ENCODE measurements around the gene DNAJB5.

Gene DNAJB5

DNA sequence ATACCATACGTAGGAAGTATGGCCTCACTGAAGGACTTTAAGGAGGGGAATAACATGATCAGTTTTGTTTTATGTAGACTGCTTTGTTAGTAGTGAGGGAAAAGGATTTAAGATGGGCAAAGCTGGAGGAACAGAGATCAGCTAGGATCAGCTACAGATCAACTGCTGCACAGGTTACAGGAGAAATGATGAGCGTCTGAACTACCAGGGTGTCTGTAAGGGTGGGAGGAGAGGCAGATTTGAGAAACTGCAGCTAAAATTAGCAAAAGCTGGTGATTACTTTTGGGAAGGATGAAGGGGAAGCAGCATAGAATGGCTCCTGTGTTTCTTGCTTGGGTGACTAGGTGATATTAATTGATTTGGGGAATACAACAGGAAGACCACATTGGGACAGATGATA, 43.6 kb downstream of the DNAJB5 start:
- TF ChIP-seq ELF4 (IDR thresholded peaks at IDR 0.05), result no peak
- no peak for TF ChIP-seq FOXA1 (IDR thresholded peaks at IDR 0.05)
- no peak for TF ChIP-seq SUZ12 (IDR thresholded peaks at IDR 0.05)
- TF ChIP-seq ZNF384 (IDR thresholded peaks at IDR 0.05), result no peak
- TF ChIP-seq CTBP1 (IDR thresholded peaks at IDR 0.05; ENCODE audit: borderline replicate concordance), result no peak
- no peak for TF ChIP-seq LEF1 (IDR thresholded peaks at IDR 0.05; ENCODE audit: borderline replicate concordance)
- TF ChIP-seq PKNOX1 (IDR thresholded peaks at IDR 0.05), result no peak
- TF ChIP-seq BHLHE40 (IDR thresholded peaks at IDR 0.05; ENCODE audit: borderline replicate concordance), result no peak
- TF ChIP-seq NFRKB (IDR thresholded peaks at IDR 0.05), result no peak
- POLR2A ChIA-PET, result no interaction called here
- DNase-seq (ENCODE audit: extremely low spot score), result no peak
- CTCF ChIA-PET, result interaction anchor here (0.6 kb wide), 1 partner anchor 60 kb away, joined by 4 read pairs; no protein-coding TSS in a partner anchor

DNA sequence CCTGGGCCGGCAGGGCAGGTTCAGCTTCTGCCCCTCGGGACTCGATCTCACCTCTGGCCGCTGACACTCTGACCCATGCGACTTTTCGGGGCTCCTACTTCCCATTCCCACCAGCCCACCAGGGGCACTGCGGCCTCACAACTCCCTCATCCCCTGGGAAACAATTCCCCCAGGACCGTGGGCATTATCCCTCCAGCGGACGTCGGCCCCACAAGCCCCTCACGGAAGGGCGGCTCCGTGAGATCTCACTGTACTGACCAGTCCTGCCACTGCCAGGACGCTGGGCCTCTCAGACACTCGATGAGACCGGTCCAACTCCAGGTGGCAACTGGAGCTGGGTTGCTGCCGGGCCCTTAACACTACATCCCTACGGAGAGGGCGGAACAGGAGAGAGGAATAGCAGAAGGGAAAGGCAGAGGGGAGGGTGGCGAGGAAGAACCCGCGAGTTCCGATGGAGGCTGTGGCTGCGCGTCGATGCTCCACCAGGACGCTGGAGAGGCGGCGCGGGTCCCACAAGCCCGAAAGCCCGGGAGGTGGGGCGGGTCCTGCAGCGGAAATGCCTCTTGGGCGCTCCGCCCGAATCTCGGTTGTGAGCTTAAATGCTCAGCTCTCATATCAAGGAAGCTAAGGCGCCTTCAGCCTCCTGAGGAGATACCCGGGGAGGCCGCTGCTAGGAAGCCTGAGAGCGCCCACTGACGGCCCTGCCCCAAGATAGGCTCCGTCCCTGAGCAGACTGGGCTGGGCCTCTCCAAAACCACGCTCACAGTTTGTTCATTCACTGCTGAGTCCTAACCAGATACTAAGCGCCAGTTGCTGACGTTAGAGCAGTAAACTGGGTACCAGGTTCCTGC, 46.5 kb downstream of the DNAJB5 start:
- no peak for DNase-seq (ENCODE audit: extremely low spot score)
- TF ChIP-seq SP1 (IDR thresholded peaks at IDR 0.05) (no peak), TARDBP (IDR thresholded peaks at IDR 0.05) (no peak), ELF4 (IDR thresholded peaks at IDR 0.05) (no peak), NFRKB (IDR thresholded peaks at IDR 0.05) (no peak), HDGF (IDR thresholded peaks at IDR 0.05; ENCODE audit: borderline replicate concordance) (no peak), SUZ12 (IDR thresholded peaks at IDR 0.05) (no peak), FOXK2 (IDR thresholded peaks at IDR 0.05) (no peak), BHLHE40 (IDR thresholded peaks at IDR 0.05; ENCODE audit: borderline replicate concordance) (no peak), ARNT (IDR thresholded peaks at IDR 0.05) (no peak), L3MBTL2 (conservative IDR thresholded peaks at IDR 0.05) (no peak), LEF1 (IDR thresholded peaks at IDR 0.05; ENCODE audit: borderline replicate concordance) (no peak), CTBP1 (IDR thresholded peaks at IDR 0.05; ENCODE audit: borderline replicate concordance) (no peak), FOXM1 (IDR thresholded peaks at IDR 0.05; ENCODE audit: borderline replicate concordance) (no peak), PKNOX1 (IDR thresholded peaks at IDR 0.05) (no peak), ZNF384 (IDR thresholded peaks at IDR 0.05) (no peak), FOXA1 (IDR thresholded peaks at IDR 0.05) (no peak)
- ChIA-PET POLR2A (no interaction called here), CTCF (no interaction called here)

DNA sequence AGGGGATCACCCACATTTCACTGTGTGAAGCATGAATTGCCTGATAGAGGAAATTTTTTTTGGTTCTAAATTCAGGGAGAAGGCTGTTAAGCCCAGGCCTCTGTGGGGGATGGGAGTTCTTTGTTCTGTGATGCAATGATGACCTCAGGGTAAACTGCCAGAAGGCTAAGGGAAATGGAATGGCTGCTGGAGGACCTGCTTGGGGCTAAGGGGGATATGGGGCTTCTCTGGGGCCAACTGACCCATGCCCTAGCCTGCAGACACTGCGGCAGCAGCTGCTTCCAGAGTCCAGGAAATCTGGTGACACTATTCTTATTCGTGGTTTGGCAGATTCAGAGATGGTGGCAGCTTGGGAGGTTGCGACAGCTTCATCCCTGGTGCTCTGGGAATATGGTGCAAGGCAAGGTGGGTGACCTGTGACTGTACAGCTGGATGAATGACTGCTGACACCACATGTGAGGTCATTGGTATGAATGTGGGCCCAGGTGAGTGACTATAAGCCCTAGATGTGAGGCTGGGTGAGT, 52.6 kb downstream of the DNAJB5 start:
- CTCF ChIA-PET, result interaction anchor here (0.5 to 1.0 kb wide), 3 partner anchors 9 to 217 kb away, joined by 3 to 5 read pairs (median 5); partner anchors contain the start of gene FANCG
- TF ChIP-seq ELF4 (IDR thresholded peaks at IDR 0.05) (no peak), FOXA1 (IDR thresholded peaks at IDR 0.05) (no peak), BHLHE40 (IDR thresholded peaks at IDR 0.05; ENCODE audit: borderline replicate concordance) (no peak), NFRKB (IDR thresholded peaks at IDR 0.05) (no peak), ARNT (IDR thresholded peaks at IDR 0.05) (no peak), ZNF384 (IDR thresholded peaks at IDR 0.05) (no peak), TARDBP (IDR thresholded peaks at IDR 0.05) (no peak), LEF1 (IDR thresholded peaks at IDR 0.05; ENCODE audit: borderline replicate concordance) (no peak), SP1 (IDR thresholded peaks at IDR 0.05) (no peak), L3MBTL2 (conservative IDR thresholded peaks at IDR 0.05) (no peak), PKNOX1 (IDR thresholded peaks at IDR 0.05) (no peak), FOXM1 (IDR thresholded peaks at IDR 0.05; ENCODE audit: borderline replicate concordance) (no peak), CTBP1 (IDR thresholded peaks at IDR 0.05; ENCODE audit: borderline replicate concordance) (no peak), FOXK2 (IDR thresholded peaks at IDR 0.05) (no peak), HDGF (IDR thresholded peaks at IDR 0.05; ENCODE audit: borderline replicate concordance) (no peak)
- POLR2A ChIA-PET, result no interaction called here
- no peak for DNase-seq (ENCODE audit: extremely low spot score)

- POLR2A ChIA-PET, result no interaction called here
- no peak for DNase-seq (ENCODE audit: extremely low spot score)
- TF ChIP-seq SP1 (IDR thresholded peaks at IDR 0.05), result no peak
- TF ChIP-seq ZNF384 (IDR thresholded peaks at IDR 0.05), result no peak
- TF ChIP-seq L3MBTL2 (conservative IDR thresholded peaks at IDR 0.05), result no peak
- no peak for TF ChIP-seq ARNT (IDR thresholded peaks at IDR 0.05)
- TF ChIP-seq LEF1 (IDR thresholded peaks at IDR 0.05; ENCODE audit: borderline replicate concordance), result no peak
- TF ChIP-seq CTBP1 (IDR thresholded peaks at IDR 0.05; ENCODE audit: borderline replicate concordance), result no peak
- TF ChIP-seq ELF4 (IDR thresholded peaks at IDR 0.05), result no peak
- TF ChIP-seq SUZ12 (IDR thresholded peaks at IDR 0.05), result no peak
- no peak for TF ChIP-seq FOXK2 (IDR thresholded peaks at IDR 0.05)
- TF ChIP-seq HDGF (IDR thresholded peaks at IDR 0.05; ENCODE audit: borderline replicate concordance), result no peak
- no peak for TF ChIP-seq NFRKB (IDR thresholded peaks at IDR 0.05)
- no peak for TF ChIP-seq FOXA1 (IDR thresholded peaks at IDR 0.05)
- CTCF ChIA-PET, result interaction anchor here (1.0 kb wide), 1 partner anchor 8 kb away, joined by 5 read pairs; no protein-coding TSS in a partner anchor
Observed at GRCh38 chr9:35042891-35043545, 53.5 kb downstream of the DNAJB5 start.

- CTCF ChIA-PET, result no interaction called here
- POLR2A ChIA-PET, result interaction anchor here (1.4 kb wide), 1 partner anchor 28 kb away, joined by 4 read pairs; the partner anchor contains the start of gene VCP
- DNase-seq (ENCODE audit: extremely low spot score), result no peak
- TF ChIP-seq LEF1 (IDR thresholded peaks at IDR 0.05; ENCODE audit: borderline replicate concordance), result no peak
- no peak for TF ChIP-seq PKNOX1 (IDR thresholded peaks at IDR 0.05)
- no peak for TF ChIP-seq FOXK2 (IDR thresholded peaks at IDR 0.05)
- TF ChIP-seq SP1 (IDR thresholded peaks at IDR 0.05), result no peak
- no peak for TF ChIP-seq HDGF (IDR thresholded peaks at IDR 0.05; ENCODE audit: borderline replicate concordance)
- TF ChIP-seq CTBP1 (IDR thresholded peaks at IDR 0.05; ENCODE audit: borderline replicate concordance), result no peak
- no peak for TF ChIP-seq L3MBTL2 (conservative IDR thresholded peaks at IDR 0.05)
- TF ChIP-seq FOXA1 (IDR thresholded peaks at IDR 0.05), result no peak
- TF ChIP-seq ZNF384 (IDR thresholded peaks at IDR 0.05), result no peak
- no peak for TF ChIP-seq ELF4 (IDR thresholded peaks at IDR 0.05)
- TF ChIP-seq FOXM1 (IDR thresholded peaks at IDR 0.05; ENCODE audit: borderline replicate concordance), result no peak
- TF ChIP-seq BHLHE40 (IDR thresholded peaks at IDR 0.05; ENCODE audit: borderline replicate concordance), result no peak
- TF ChIP-seq ARNT (IDR thresholded peaks at IDR 0.05), result no peak
- TF ChIP-seq NFRKB (IDR thresholded peaks at IDR 0.05), result no peak
- TF ChIP-seq TARDBP (IDR thresholded peaks at IDR 0.05), result no peak
- no peak for TF ChIP-seq SUZ12 (IDR thresholded peaks at IDR 0.05)
Observed at GRCh38 chr9:35044071-35044470, 54.5 kb downstream of the DNAJB5 start.

Measured in HEK293T (cell line).